Cerebellar nuclear complex (tissue), 1 donor: ENCODE measurements around the gene CSF3R.
"Not testable (repeated sequence)": the region's sequence is repeated elsewhere in the genome, so short reads cannot be mapped to it uniquely, and the experiment has no call there.

Source experiments
- DNase-seq, 2 experiments: peaks; one replicate each; lab custom pipeline; 2025; lab: John Stamatoyannopoulos, UW

The CSF3R gene

GRCh38 chr1:36513676-36514473 is 31.2 kb upstream of the CSF3R start:
- no peak for DNase-seq

- no peak for DNase-seq
Measured at GRCh38 chr1:36512842-36513241, 30.1 kb upstream of the CSF3R start.

GRCh38 chr1:36511804-36512798 is 29.4 kb upstream of the CSF3R start:
- DNase-seq, result no peak

DNA sequence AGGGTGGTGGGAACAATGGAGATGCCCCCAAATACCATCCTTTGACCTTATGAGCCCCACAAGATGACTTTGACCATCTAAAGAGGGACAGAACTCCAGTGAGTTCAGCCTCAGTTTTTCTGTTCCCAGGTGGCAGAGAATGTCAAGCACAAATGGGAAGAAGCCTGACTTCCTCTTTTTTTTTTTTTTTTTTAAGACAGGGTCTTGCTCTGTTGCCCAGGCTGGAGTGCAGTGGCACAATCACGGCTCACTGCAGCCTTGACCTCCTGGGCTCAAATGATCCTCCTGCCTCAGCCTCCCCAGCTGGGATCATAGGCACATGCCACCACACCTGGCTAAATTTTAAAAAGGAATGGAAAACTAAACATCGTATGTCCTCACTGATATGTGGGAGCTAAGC is 28.5 kb upstream of the CSF3R start:
- not testable (repeated sequence) for DNase-seq

DNA sequence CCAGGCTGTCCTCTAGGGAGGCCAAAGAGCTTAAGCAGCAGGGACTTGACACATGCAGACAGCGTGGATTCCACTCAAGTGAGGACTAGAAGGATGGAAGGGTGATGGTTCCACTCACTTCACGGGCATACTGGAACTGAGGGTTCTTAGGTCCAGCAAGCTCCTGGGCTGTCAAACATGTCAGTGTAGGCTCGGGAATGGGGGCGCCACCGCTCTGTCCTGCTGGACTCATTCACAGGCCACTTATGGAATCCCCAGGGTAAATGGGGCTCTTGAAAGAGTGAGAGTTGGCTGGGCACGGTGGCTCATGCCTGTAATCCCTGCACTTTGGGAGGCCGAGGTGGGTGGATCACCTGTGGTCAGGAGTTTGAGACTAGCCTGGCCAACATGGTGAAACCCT is 27.7 kb upstream of the CSF3R start:
- DNase-seq, result no peak

- DNase-seq, result no peak
Measured at GRCh38 chr1:36508257-36508656, 25.5 kb upstream of the CSF3R start.

DNA sequence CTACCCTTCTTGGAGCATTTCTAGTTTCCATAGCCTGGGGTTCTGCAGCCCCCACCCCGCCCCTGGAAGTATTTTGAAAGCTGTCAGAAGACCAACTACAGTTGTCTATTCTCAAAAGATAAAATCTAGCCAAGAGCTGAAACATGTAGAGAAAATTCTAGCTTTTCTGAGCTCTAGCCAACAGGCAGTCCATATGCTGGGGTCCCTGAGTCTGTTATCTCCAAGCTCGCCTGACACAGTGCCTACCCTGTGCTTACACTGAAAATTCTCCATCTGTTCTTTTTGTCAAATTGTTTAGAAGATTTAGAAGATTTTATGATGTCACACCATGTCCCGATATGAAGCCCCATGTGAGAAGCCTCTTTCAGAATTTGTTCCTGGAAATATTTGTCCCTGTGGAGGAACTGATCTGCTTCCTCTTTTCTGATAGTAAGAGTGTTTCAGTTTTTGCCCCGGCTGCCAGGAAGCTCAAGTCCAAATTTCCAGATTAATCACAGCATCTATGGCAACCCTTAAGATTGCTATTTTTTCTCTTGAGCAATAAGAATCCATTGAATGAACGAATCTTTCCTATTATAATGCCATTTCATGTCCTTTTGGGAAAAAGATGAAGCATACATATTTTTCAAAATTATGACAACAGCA is 23.7 kb upstream of the CSF3R start:
- no peak for DNase-seq

DNA sequence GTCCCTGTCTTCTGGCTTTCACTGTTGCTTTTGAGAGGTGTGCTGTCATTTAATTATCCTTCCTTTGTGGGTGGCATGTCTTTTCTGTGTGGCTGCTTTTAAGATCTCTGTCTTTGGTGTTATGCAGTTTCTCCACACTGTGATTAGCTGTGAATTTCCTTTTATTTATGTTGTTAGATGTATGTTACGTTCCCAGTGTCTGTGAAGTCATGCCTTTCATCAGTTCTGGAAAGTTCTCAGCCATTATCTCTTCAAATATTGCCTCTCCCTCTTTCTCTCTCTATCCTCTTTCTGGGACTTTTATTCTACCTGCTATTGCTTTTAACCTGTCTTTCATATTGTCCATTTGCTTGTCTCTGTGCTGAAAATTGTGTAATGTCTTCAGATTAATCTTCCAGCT is 21.0 kb upstream of the CSF3R start:
- DNase-seq, result no peak

GRCh38 chr1:36503159-36503558 is 20.4 kb upstream of the CSF3R start:
- DNase-seq, result no peak

DNA sequence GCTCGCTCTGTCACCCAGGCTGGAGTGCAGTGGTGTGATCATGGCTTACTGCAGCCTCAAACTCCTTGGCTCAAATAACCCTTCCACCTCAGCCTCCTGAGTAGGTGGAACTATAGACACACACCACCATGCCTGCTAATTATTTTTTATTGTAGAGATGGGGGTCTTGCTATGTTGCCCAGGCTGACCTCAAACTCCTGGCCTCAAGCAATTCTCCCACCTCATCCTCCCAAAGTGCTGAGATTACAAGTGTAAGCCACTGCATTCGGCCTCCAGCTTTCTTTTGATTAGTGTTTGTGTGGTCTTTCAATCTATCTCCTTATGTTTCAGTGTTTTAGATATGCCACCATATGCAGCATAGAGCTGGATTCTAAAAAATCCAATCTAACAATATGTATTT is 19.9 kb upstream of the CSF3R start:
- no peak for DNase-seq

- not testable (repeated sequence) for DNase-seq
Measured at GRCh38 chr1:36501911-36502310, 19.2 kb upstream of the CSF3R start.

DNA sequence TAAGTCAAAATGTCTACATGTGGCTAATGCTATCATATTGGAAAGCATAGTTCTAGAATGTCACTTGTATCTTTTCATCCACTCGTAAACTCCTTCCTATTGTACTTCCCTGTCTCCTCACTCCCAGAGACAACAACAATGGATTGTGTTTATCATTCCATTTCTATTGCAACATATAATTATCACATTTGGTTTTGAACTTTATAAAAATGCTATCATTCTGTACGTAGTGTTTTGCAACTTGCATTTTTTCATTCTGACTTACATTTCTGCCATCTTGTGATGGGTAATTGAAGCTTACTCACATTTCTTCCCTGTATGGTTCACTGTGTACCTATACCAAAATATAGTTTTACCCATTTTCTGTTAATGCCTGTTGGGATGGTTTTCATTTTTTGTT is 14.5 kb upstream of the CSF3R start:
- DNase-seq, result no peak

GRCh38 chr1:36494971-36495370 is 12.3 kb upstream of the CSF3R start:
- DNase-seq, result no peak

- DNase-seq, result no peak
Measured at GRCh38 chr1:36493524-36493923, 10.8 kb upstream of the CSF3R start.

DNA sequence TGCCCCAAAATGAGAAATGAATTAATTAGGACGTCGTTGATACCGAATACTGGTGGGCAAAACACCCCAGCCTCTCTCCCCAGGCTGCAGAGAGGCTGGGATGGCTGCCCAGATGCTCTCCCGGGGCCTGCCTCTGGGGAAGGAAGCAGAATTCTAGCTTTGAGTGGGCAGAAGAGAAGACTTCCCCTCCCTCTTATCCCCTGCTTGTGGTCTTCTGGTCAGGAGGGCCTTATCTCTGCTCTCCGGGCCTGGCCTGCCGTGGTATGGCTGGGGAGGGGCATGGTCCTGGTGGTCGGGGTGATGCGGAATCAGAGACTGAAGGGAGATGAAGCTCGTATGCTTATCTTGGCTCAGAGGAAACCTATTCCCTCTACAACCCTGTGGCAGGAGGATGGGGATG is 9.8 kb upstream of the CSF3R start:
- no peak for DNase-seq

GRCh38 chr1:36489258-36490051 is 6.7 kb upstream of the CSF3R start:
- DNase-seq, result not testable (repeated sequence)

- no peak for DNase-seq
Measured at GRCh38 chr1:36487906-36488305, 5.2 kb upstream of the CSF3R start.

DNA sequence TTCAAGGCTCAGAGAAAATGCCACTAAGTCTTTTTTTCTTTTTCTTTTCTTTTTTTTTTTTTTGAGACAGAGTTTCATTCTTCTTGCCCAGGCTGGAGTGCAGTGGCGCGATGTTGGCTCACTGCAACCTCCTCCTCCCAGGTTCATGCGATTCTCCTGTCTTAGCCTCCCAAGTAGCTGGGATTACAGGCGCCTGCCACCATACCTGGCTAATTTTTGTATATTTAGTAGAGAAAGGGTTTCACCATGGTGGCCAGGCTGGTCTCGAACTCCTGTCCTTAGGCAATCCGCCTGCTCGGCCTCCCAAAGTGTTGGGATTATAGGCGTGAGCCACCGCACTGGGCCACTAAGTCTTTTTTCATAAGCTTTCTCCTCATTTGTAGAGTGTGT is 4.6 kb upstream of the CSF3R start:
- DNase-seq, result not testable (repeated sequence)

DNA sequence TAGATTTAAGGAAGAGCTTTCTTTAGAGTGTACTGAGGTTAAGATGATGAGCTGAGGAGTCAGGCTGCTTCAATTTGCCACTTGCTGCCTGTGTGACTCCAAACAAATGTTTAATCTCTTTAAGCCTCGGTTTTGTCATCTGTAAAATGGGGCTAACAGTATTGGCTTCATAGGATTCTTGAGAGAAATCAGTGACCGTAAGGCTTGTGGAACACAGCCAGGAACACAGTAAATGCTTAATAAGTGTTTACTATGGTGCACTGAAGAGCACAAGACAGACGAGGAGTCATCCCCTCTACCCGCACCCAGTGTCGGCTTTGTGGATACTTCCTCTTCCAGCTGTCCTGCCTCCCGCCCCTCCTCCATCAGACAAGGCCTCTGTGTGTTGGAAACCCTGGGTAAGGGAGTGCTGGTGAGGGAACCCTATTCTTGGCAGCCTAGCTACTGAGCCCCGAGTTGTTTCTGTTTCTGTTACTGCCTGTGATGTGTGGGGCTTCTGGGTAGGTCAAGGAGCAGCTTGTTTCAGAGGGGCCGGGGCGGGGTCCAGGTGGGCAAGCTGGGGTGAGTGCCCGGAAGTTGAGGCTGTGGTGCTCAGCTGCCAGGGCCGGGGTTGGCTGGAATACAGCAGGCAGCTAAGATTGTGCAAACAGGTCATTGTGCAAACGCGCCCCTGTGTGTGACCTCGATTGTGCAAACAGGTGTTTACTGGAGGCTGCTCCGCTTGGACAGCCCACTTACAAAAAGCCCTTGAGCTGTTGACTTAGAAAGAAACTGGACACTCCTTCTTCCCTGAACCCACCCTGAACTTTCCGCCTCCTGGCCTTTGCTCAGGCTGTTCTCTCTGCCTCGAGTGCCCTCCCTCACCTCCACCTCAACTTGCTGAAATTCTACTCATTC is 4.0 kb upstream of the CSF3R start:
- no peak for DNase-seq

GRCh38 chr1:36486093-36486438 is 3.4 kb upstream of the CSF3R start:
- no peak for DNase-seq

- DNase-seq, result no peak
Measured at GRCh38 chr1:36484099-36484498, 1.4 kb upstream of the CSF3R start.
